Measurements from ENCODE around the gene FETUB. TPM values are rescaled to one million over a fixed set of nuclear protein-coding genes. Genes with fewer than 3 reads are reported as not detected.
A peak's percentile ranks its signal among the peaks of the same experiment; 100 is the strongest.
"Not testable (repeated sequence)": the region's sequence is repeated elsewhere in the genome, so short reads cannot be mapped to it uniquely, and the experiment has no call there.

FETUB gene
- total RNA-seq, 8 experiments from 2014 or later, result 0.14 to 1.1 (median 0.14) TPM; not detected in 5

- in situ Hi-C loops (cut with MboI; ENCODE audit: low pct_unique_long_range_greater_than_20kb in 2 of 9, low sequenced_read_pairs in 9 of 9, unreplicated experiment in 9 of 9), result no loop called here
- H3K27ac ChIP-seq, result no peak overlapping the region
- ATAC-seq (replicated peaks in 6 of 8), result no peak
- no peaks in the 10 kb centered on the region for H3K4me1 ChIP-seq (replicated peaks in 1 of 2)
- WGBS, 10 experiments, result 29 to 98% (median 87%) methylated on average over 1 to 4 of the region's 4 CpGs; no CpG with 5 or more reads in 3 of the 10 experiments
- no peak overlapping the region for H3K4me3 ChIP-seq
Measured at GRCh38 chr3:186697510-186697909, 57.3 kb downstream of the FETUB start.

- in situ Hi-C loops (cut with MboI; ENCODE audit: low pct_unique_long_range_greater_than_20kb in 2 of 9, low sequenced_read_pairs in 9 of 9, unreplicated experiment in 9 of 9), result no loop called here
- 0 to 100% (median 83%) methylated on average over 1 to 3 of the region's 3 CpGs; no CpG with 5 or more reads in 5 of the 10 experiments for WGBS, 10 experiments
- Histone ChIP-seq H3K4me1 (replicated peaks in 1 of 2) (no peaks in the 10 kb centered on the region), H3K4me3 (no peak overlapping the region), H3K27ac (no peak overlapping the region)
- no peak for ATAC-seq (replicated peaks in 6 of 8)
Measured at GRCh38 chr3:186700267-186700666, 60.1 kb downstream of the FETUB start.

- peak in 1 of 8 experiments; percentile 74 for ATAC-seq (replicated peaks in 6 of 8)
- H3K27ac ChIP-seq; H3K4me1 ChIP-seq (replicated peaks in 1 of 2); H3K4me3 ChIP-seq; in situ Hi-C loops (cut with MboI; ENCODE audit: low pct_unique_long_range_greater_than_20kb in 2 of 9, low sequenced_read_pairs in 9 of 9, unreplicated experiment in 9 of 9): not testable (repeated sequence)
Measured at GRCh38 chr3:186702451-186702850, 62.3 kb downstream of the FETUB start.

Other genes with a start within 250 kb of the FETUB start
- gene CRYGS, start 96.0 kb upstream of the FETUB start, total RNA-seq, result 1 to 10 TPM; 1.2 to 4.9 (median 2.9) TPM
- 10 to 100 TPM in 6 of 8 experiments, 1 to 10 TPM in 2; 8.4 to 16.6 (median 12.6) TPM for gene TBCCD1, start 73.1 kb upstream of the FETUB start, total RNA-seq
- gene DNAJB11, start 69.7 kb upstream of the FETUB start, total RNA-seq, result 10 to 100 TPM; 45.3 to 94.0 (median 72.5) TPM
- gene AHSG, start 27.3 kb upstream of the FETUB start, total RNA-seq, result under 1 TPM in 4 of 8 experiments, not detected in 4; 0.11 to 0.81 (median 0.25) TPM
- gene HRG, start 25.6 kb downstream of the FETUB start, total RNA-seq, result under 1 TPM in 5 of 8 experiments, not detected in 3; 0.10 to 0.57 (median 0.27) TPM
- gene KNG1, start 77.0 kb downstream of the FETUB start, total RNA-seq, result under 1 TPM in 5 of 8 experiments, not detected in 3; 0.04 to 0.24 (median 0.10) TPM
- 100 to 1,000 TPM; 454 to 797 (median 662) TPM for gene EIF4A2, start 143.2 kb downstream of the FETUB start, total RNA-seq
- gene RFC4, start 166.1 kb downstream of the FETUB start, total RNA-seq, result 10 to 100 TPM in 7 of 8 experiments, 1 to 10 TPM in 1; 8.7 to 69.0 (median 36.9) TPM
- gene ADIPOQ, start 202.3 kb downstream of the FETUB start, total RNA-seq, result under 1 TPM in 2 of 8 experiments, not detected in 6; 0.15 to 0.28 TPM